Measurements from ENCODE around the gene ZNF664.

DNA sequence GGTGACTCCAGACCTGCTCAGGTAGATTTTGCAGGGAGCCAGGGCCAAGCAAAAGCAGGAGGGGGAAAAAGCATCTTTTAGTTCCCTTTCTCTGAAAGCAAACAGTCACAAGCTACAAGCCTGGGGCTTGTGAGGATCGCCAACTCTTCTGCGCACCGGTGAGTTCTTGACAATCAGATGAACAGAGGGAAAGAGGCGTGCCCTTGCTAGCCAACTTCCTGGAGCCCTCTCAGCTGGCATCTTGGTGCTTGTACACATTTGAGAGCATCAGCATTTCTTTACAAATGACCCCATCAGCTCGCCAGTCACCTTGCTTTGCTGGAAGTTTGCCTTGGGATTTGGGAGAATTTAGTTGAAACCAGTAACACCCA, 55.5 kb downstream of the ZNF664 start:
- TF ChIP-seq, protein P1, sequence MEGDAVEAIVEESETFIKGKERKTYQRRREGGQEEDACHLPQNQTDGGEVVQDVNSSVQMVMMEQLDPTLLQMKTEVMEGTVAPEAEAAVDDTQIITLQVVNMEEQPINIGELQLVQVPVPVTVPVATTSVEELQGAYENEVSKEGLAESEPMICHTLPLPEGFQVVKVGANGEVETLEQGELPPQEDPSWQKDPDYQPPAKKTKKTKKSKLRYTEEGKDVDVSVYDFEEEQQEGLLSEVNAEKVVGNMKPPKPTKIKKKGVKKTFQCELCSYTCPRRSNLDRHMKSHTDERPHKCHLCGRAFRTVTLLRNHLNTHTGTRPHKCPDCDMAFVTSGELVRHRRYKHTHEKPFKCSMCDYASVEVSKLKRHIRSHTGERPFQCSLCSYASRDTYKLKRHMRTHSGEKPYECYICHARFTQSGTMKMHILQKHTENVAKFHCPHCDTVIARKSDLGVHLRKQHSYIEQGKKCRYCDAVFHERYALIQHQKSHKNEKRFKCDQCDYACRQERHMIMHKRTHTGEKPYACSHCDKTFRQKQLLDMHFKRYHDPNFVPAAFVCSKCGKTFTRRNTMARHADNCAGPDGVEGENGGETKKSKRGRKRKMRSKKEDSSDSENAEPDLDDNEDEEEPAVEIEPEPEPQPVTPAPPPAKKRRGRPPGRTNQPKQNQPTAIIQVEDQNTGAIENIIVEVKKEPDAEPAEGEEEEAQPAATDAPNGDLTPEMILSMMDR (IDR thresholded peaks at IDR 0.05 in 8 of 11, conservative IDR thresholded peaks at IDR 0.05 in 3 of 11) = no peak
- no peak for TF ChIP-seq POLR2A (IDR thresholded peaks at IDR 0.05)

Measured in spleen (tissue), 7 donors.